Keratinocyte (primary cell): ENCODE measurements around the gene HCRTR1.

ENCODE experiments used
- EZH2 ChIP-seq: IDR thresholded peaks from one replicate; pipeline ENCODE4 v1.6.1; 2012; ENCODE audit warnings: inconsistent platforms, mild to moderate bottlenecking, low read length, moderate library complexity
- TF ChIP-seq, protein P1 (sequence below), 3 experiments: IDR thresholded peaks in 1 of 3; conservative IDR thresholded peaks in 1 of 3; optimal IDR thresholded peaks in 1 of 3; 2 replicates in 2 of 3; 3 replicates in 1 of 3; pipeline versions ENCODE3 to v1.5.1; 2011; ENCODE audit warnings: low read length in 3 of 3, mild to moderate bottlenecking in 3 of 3, moderate library complexity in 2 of 3, control low read depth in 1 of 3, inconsistent platforms in 1 of 3; ENCODE audit not compliant: insufficient read depth in 2 of 3; ENCODE audit errors: extremely low read depth in 1 of 3

DNA sequence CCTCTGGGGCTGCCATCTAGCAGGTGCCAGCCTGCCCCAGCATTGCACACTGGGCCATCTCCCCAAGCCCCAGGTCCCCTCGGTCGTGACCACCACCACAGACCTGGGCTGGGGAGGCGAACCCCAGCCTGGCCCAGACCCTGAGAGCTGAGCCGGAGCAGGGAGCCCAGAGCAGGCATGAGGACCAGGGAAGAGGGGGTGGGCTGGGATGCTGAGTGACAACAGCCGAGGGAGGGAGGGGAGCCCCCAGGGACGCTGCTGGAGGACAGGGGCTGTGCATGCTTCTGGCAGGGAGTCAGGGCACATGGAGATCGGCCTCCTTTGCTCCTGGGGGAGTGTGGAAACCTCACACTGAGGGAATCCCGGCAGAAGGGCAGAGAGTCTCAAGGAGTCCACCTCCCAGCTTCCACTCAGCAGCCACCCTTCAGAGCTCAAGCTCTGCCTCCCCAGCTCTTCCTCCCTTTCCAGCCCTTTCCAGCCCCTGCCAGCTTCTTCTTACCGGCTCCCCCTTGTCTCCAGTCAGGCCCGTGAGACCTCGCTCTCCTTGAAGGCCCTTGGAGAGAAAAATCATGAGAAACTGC, 50.9 kb downstream of the HCRTR1 start:
- TF ChIP-seq, protein P1, sequence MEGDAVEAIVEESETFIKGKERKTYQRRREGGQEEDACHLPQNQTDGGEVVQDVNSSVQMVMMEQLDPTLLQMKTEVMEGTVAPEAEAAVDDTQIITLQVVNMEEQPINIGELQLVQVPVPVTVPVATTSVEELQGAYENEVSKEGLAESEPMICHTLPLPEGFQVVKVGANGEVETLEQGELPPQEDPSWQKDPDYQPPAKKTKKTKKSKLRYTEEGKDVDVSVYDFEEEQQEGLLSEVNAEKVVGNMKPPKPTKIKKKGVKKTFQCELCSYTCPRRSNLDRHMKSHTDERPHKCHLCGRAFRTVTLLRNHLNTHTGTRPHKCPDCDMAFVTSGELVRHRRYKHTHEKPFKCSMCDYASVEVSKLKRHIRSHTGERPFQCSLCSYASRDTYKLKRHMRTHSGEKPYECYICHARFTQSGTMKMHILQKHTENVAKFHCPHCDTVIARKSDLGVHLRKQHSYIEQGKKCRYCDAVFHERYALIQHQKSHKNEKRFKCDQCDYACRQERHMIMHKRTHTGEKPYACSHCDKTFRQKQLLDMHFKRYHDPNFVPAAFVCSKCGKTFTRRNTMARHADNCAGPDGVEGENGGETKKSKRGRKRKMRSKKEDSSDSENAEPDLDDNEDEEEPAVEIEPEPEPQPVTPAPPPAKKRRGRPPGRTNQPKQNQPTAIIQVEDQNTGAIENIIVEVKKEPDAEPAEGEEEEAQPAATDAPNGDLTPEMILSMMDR (optimal IDR thresholded peaks at IDR 0.05 in 1 of 3, IDR thresholded peaks at IDR 0.05 in 1 of 3, conservative IDR thresholded peaks at IDR 0.05 in 1 of 3; ENCODE audit: extremely low read depth in 1 of 3, insufficient read depth in 2 of 3, low read length in 3 of 3), result no peak
- no peak for TF ChIP-seq EZH2
